Esophagus muscularis mucosa (tissue), 4 donors: ENCODE data around the gene PLS1. TPM values are rescaled to one million over a fixed set of nuclear protein-coding genes. Genes with fewer than 3 reads are reported as not detected.

Source experiments
- DNase-seq: peaks from one replicate; pipeline ENCODE4 v3.0.0-alpha.2; 2017; ENCODE audit errors: extremely low spot score
- H3K27ac ChIP-seq, 4 donors: fragments of 200-600 bp; sonication (generic); replicated peaks in 1 of 4; 1 replicate in 3 of 4; 2 replicates in 1 of 4; pipeline ENCODE4 v1.5.1; 2016 to 2019; ENCODE audit warnings: mild to moderate bottlenecking in 1 of 4
- H3K27me3 ChIP-seq, 4 donors: fragments of 200-600 bp; sonication (generic); one replicate each; pipeline versions ENCODE4 v1.5.1 to v1.6.0; 2016 to 2019
- H3K36me3 ChIP-seq, 4 donors: fragments of 200-600 bp; sonication (generic); one replicate each; pipeline ENCODE4 v1.5.1; 2016 to 2019
- H3K4me1 ChIP-seq, 4 donors: fragments of 200-600 bp; sonication (generic); one replicate each; pipeline ENCODE4 v1.5.1; 2016 to 2019
- H3K4me3 ChIP-seq, 4 donors: fragments of 200-600 bp; sonication (generic); 1 replicate in 2 of 4; 2 replicates in 2 of 4; pipeline ENCODE4 v1.5.1; 2016 to 2019; ENCODE audit warnings: mild to moderate bottlenecking in 4 of 4, moderate library complexity in 1 of 4
- H3K9me3 ChIP-seq, 4 donors: fragments of 200-600 bp; sonication (generic); 1 replicate in 3 of 4; 2 replicates in 1 of 4; pipeline ENCODE4 v1.5.1; 2016 to 2019
- CTCF ChIP-seq, 3 experiments: fragments of 200-600 bp in 2 of 3; fragments of 450-650 bp in 1 of 3; sonication (generic) in 2 of 3; IDR thresholded peaks; one replicate each; pipeline ENCODE4 v1.5.1; 2017 to 2019; ENCODE audit warnings: antibody characterized with exemption in 3 of 3, mild to moderate bottlenecking in 2 of 3, moderate library complexity in 1 of 3
- EP300 ChIP-seq: sonication (generic); formaldehyde crosslinking; IDR thresholded peaks from one replicate; pipeline ENCODE4 v1.6.1; 2017; ENCODE audit warnings: antibody characterized with exemption
- POLR2A ChIP-seq: fragments of 450-650 bp; IDR thresholded peaks from one replicate; pipeline ENCODE4 v1.6.1; 2017; ENCODE audit warnings: antibody characterized with exemption, moderate library complexity, mild to moderate bottlenecking, low read depth
- POLR2AphosphoS5 ChIP-seq, 2 donors: sonication (generic); formaldehyde crosslinking; IDR thresholded peaks; one replicate each; pipeline ENCODE4 v1.6.1; 2017; ENCODE audit warnings: antibody characterized with exemption in 2 of 2
- WGBS: methylation state at CpG from one replicate; pipeline ENCODE4 v1.1.5; 2018; 5-methylcytosine and 5-hydroxymethylcytosine counted together
- intact Hi-C: fragments of 100-400 bp; cut with DNase I; formaldehyde crosslinking; loops from one replicate; pipeline ENCODE4 v1.15.1; 2023
- total RNA-seq, 4 donors: library from RNA; depleted of rRNA; stranded (reverse); fragments of >200 nt; gene quantifications; one replicate each; pipeline versions ENCODE4 v1.1.0 to v1.2.1, GENCODE V29; 2016

The PLS1 gene
- total RNA-seq, 4 donors from 2014 or later = 1.2 to 2.0 (median 1.5) TPM

- DNase-seq = no peak
- Histone ChIP-seq H3K4me3 (no peak overlapping the region), H3K4me1 (no peaks in the 10 kb centered on the region), H3K9me3 (no peaks in the 10 kb centered on the region), H3K27ac (no peak overlapping the region), H3K36me3 (no peaks in the 10 kb centered on the region), H3K27me3 (no peaks in the 10 kb centered on the region)
- 94% methylated on average over 3 of the region's 3 CpGs for WGBS
- intact Hi-C loops = no loop called here
- TF ChIP-seq POLR2AphosphoS5 (IDR thresholded peaks at IDR 0.05) (no peak), CTCF (IDR thresholded peaks at IDR 0.05) (no peak), POLR2A (no peak), EP300 (no peak)
Observed at GRCh38 chr3:142648950-142649349, 52.8 kb downstream of the PLS1 start.

- Histone ChIP-seq H3K36me3 (no peaks in the 10 kb centered on the region), H3K27me3 (no peaks in the 10 kb centered on the region), H3K4me3 (no peak overlapping the region), H3K9me3 (no peaks in the 10 kb centered on the region), H3K27ac (no peak overlapping the region), H3K4me1 (no peaks in the 10 kb centered on the region)
- no peak for DNase-seq
- intact Hi-C loops = no loop called here
- TF ChIP-seq EP300 (no peak), POLR2A (no peak)
- WGBS = 67% methylated on average over 6 of the region's 6 CpGs
Observed at GRCh38 chr3:142650001-142650693, 54.0 kb downstream of the PLS1 start.

- DNase-seq = no peak
- no peak overlapping the region for H3K27ac ChIP-seq
- no peaks in the 10 kb centered on the region for H3K9me3 ChIP-seq
- H3K4me3 ChIP-seq = no peak overlapping the region
- intact Hi-C loops = no loop called here
- no peaks in the 10 kb centered on the region for H3K4me1 ChIP-seq
- no peak for TF ChIP-seq POLR2A
- TF ChIP-seq EP300 = no peak
- no peak for TF ChIP-seq POLR2AphosphoS5 (IDR thresholded peaks at IDR 0.05)
- TF ChIP-seq CTCF (IDR thresholded peaks at IDR 0.05) = no peak
- no peaks in the 10 kb centered on the region for H3K36me3 ChIP-seq
- H3K27me3 ChIP-seq = no peaks in the 10 kb centered on the region
Observed at GRCh38 chr3:142651711-142652110, 55.5 kb downstream of the PLS1 start.

- Histone ChIP-seq H3K9me3 (no peaks in the 10 kb centered on the region), H3K27ac (no peak overlapping the region), H3K4me3 (no peak overlapping the region), H3K36me3 (no peaks in the 10 kb centered on the region), H3K4me1 (no peaks in the 10 kb centered on the region), H3K27me3 (no peaks in the 10 kb centered on the region)
- WGBS = 86% methylated on average over 8 of the region's 8 CpGs
- intact Hi-C loops = no loop called here
- DNase-seq = no peak
- TF ChIP-seq POLR2AphosphoS5 (IDR thresholded peaks at IDR 0.05) = no peak
- TF ChIP-seq CTCF (IDR thresholded peaks at IDR 0.05) = no peak
- no peak for TF ChIP-seq EP300
- TF ChIP-seq POLR2A = no peak
Observed at GRCh38 chr3:142652826-142653292, 56.7 kb downstream of the PLS1 start.

- H3K4me1 ChIP-seq = no peaks in the 10 kb centered on the region
- H3K27ac ChIP-seq = no peak overlapping the region
- H3K36me3 ChIP-seq = no peaks in the 10 kb centered on the region
- no peak for DNase-seq
- no peak overlapping the region for H3K4me3 ChIP-seq
- no peak for TF ChIP-seq CTCF (IDR thresholded peaks at IDR 0.05)
- no peak for TF ChIP-seq POLR2A
- no peak for TF ChIP-seq EP300
- TF ChIP-seq POLR2AphosphoS5 (IDR thresholded peaks at IDR 0.05) = no peak
- H3K9me3 ChIP-seq = no peaks in the 10 kb centered on the region
- intact Hi-C loops = no loop called here
- no peaks in the 10 kb centered on the region for H3K27me3 ChIP-seq
Observed at GRCh38 chr3:142656575-142656974, 60.4 kb downstream of the PLS1 start.
